Psoas muscle (tissue), 8 donors: ENCODE results near the gene ZNG1A. TPM values are rescaled to one million over a fixed set of nuclear protein-coding genes. Genes with fewer than 3 reads are reported as not detected.
"Not testable (repeated sequence)": the region's sequence is repeated elsewhere in the genome, so short reads cannot be mapped to it uniquely, and the experiment has no call there.

Experiments used
- ATAC-seq, 4 donors: fragments of 200-7000 bp; cut with Tn5 transposase; one replicate each; pipeline ENCODE4 v1.9.1; 2020; ENCODE audit warnings: moderate library complexity in 3 of 4, mild to moderate bottlenecking in 2 of 4
- DNase-seq, 2 donors: peaks; one replicate each; pipeline ENCODE4 v3.0.0-alpha.2; 2020
- H3K27ac ChIP-seq: fragments of 200-600 bp; one replicate; pipeline ENCODE4 v1.8.0; 2022
- H3K27me3 ChIP-seq, 3 donors: fragments of 200-600 bp in 1 of 3; one replicate each; pipeline versions ENCODE4 v1.6.1 to v1.8.0; 2013 to 2022; ENCODE audit warnings: low read length in 2 of 3, mild to moderate bottlenecking in 2 of 3, moderate library complexity in 1 of 3; ENCODE audit not compliant: insufficient read depth in 3 of 3
- H3K36me3 ChIP-seq, 2 donors: fragments of 200-600 bp in 1 of 2; one replicate each; pipeline versions ENCODE4 v1.6.1 to v1.8.0; 2013 to 2022; ENCODE audit warnings: low read depth in 1 of 2, mild to moderate bottlenecking in 1 of 2, moderate library complexity in 1 of 2; ENCODE audit not compliant: insufficient read depth in 1 of 2
- H3K4me1 ChIP-seq: fragments of 200-600 bp; one replicate; pipeline ENCODE4 v1.8.0; 2022
- H3K4me3 ChIP-seq: fragments of 200-600 bp; one replicate; pipeline ENCODE4 v1.8.0; 2022; ENCODE audit warnings: mild to moderate bottlenecking
- H3K9me3 ChIP-seq: fragments of 200-600 bp; one replicate; pipeline ENCODE4 v1.8.0; 2022
- whole genome bisulfite sequencing, 3 donors: extraction: QIAGEN DNeasy Blood & Tissue Kit; methylation state at CpG; one replicate each; pipeline versions ENCODE4 v1.1.6 to v1.1.7; 2013; 5-methylcytosine and 5-hydroxymethylcytosine counted together
- intact Hi-C, 2 donors: fragments of 100-400 bp; cut with DNase I; formaldehyde crosslinking; loops; one replicate each; pipeline versions ENCODE4 v1.11.0 to v1.14.2; 2022
- long read RNA-seq, 2 donors: library from polyadenylated mRNA; unstranded; transcript quantifications; one replicate each; pipeline ENCODE4 v2.0.0, GENCODE V29; 2021
- polyA plus RNA-seq, 3 donors: library from polyadenylated mRNA; stranded (reverse); fragments of 200-250 nt; gene quantifications; one replicate each; pipeline ENCODE4 v1.2.3, GENCODE V29; 2013
- total RNA-seq, 4 donors: library from RNA; stranded (reverse); fragmentation: NEBNext Ultra II Directional in 2 of 4; extraction: Animal tissue kit (Norgen Biotek cat#: 25700) in 2 of 4; gene quantifications; one replicate each; pipeline versions ENCODE4 v1.2.1 to v1.2.4, GENCODE V29; 2021 to 2023
- TF ChIP-seq, protein P1 (sequence below): fragments of 200-600 bp; IDR thresholded peaks from one replicate; pipeline ENCODE4 v1.8.0; 2022; ENCODE audit warnings: antibody characterized with exemption
- donor health status: healthy with polysubstance abuse.
- donor health status: DM: no; HTN: no; CAD: no; lungs with moderate emphysema.
- donor health status: Bipolar disorder and iron deficiency.
- donor health status: healthy.
- donor health status: DM: yes; HTN: yes; CAD: no.
- donor health status: DM: no; HTN: no; CAD: no.
- donor health status: DM: no; HTN: no; CAD: no.
- donor health status: DM: yes; HTN: yes; CAD: no.

The ZNG1A gene
- total RNA-seq (10 to 100 TPM; 12.0 to 27.8 (median 15.0) TPM), polyA plus RNA-seq (10 to 100 TPM; 17.7 to 38.4 (median 32.3) TPM)
- long read RNA-seq, donor 1, transcript CBWD1-202 (15 exons, 1,706 nt): major isoform, 6 of 11 reads
- long read RNA-seq, donor 1, partial matches to known transcripts: 0 of 11 reads
- long read RNA-seq, donor 1, other reads (novel, unspliced or antisense): 2 of 11 reads
- long read RNA-seq, donor 2, transcript CBWD1-201 (16 exons, 1,771 nt): minor isoform, 8 of 72 reads
- long read RNA-seq, donor 2, transcript CBWD1-207 (14 exons, 1,241 nt): minor isoform, 5 of 72 reads
- long read RNA-seq, donor 2, transcript CBWD1-202 (15 exons, 1,706 nt): major isoform, 29 of 72 reads
- long read RNA-seq, donor 2, transcript CBWD1-205 (4 exons, 1,807 nt): minor isoform, 6 of 72 reads
- long read RNA-seq, donor 2, partial matches to known transcripts: 2 of 72 reads
- long read RNA-seq, donor 2, other reads (novel, unspliced or antisense): 20 of 72 reads

GRCh38 chr9:178970-179383 is at the start of gene ZNG1A:
TSS of gene ZNG1A (minus strand) at chr9:179056. CDS start at chr9:178969, 87 bp downstream.
- H3K27me3 ChIP-seq, H3K9me3 ChIP-seq, H3K4me1 ChIP-seq, H3K36me3 ChIP-seq, ATAC-seq, intact Hi-C loops: not testable (repeated sequence)
- Histone ChIP-seq H3K4me3 (peak within 1 kb of the TSS; percentile 55), H3K27ac (peak within 1 kb of the TSS; percentile 61)
- 0 to 1% methylated on average over 5 to 13 of the region's 32 CpGs; no CpG with 5 or more reads in 1 of the 3 donors for WGBS, 3 donors
- DNase-seq: peak; percentile 67 to 81

DNA sequence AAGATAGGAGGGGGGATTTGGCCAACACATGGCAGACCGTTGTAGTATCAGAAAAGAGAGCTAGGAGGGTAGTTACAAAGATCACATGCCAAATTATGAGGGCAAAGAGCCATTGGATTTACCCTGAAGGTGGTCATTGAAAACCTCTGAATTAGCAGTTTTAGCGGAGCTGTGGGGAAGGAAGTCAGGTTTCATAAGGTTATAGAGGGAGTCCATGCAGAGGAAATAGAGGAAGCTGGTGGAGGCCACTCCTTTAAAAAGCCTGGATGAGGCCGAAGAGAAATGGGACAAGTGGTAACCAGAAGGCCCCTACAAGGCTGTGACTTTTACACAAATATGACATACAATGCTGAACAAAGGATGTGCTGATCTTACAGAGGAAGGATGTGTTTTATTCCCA is 49.0 kb upstream of the ZNG1A start:
- intact Hi-C loops: no loop called here
- TF ChIP-seq, protein P1, sequence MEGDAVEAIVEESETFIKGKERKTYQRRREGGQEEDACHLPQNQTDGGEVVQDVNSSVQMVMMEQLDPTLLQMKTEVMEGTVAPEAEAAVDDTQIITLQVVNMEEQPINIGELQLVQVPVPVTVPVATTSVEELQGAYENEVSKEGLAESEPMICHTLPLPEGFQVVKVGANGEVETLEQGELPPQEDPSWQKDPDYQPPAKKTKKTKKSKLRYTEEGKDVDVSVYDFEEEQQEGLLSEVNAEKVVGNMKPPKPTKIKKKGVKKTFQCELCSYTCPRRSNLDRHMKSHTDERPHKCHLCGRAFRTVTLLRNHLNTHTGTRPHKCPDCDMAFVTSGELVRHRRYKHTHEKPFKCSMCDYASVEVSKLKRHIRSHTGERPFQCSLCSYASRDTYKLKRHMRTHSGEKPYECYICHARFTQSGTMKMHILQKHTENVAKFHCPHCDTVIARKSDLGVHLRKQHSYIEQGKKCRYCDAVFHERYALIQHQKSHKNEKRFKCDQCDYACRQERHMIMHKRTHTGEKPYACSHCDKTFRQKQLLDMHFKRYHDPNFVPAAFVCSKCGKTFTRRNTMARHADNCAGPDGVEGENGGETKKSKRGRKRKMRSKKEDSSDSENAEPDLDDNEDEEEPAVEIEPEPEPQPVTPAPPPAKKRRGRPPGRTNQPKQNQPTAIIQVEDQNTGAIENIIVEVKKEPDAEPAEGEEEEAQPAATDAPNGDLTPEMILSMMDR: no peak
- WGBS, 3 donors: 72 to 77% (median 73%) methylated on average over 3 of the region's 3 CpGs
- Histone ChIP-seq H3K4me3 (no peak overlapping the region), H3K27me3 (no peaks in the 10 kb centered on the region), H3K9me3 (peaks cover 3% of the 10 kb centered on the region), H3K27ac (no peak overlapping the region), H3K4me1 (no peaks in the 10 kb centered on the region), H3K36me3 (no peaks in the 10 kb centered on the region)
- ATAC-seq: no peak
- no peak for DNase-seq

GRCh38 chr9:224582-225520 is 46.0 kb upstream of the ZNG1A start:
- Histone ChIP-seq H3K9me3 (peaks cover 3% of the 10 kb centered on the region), H3K36me3 (no peaks in the 10 kb centered on the region), H3K4me3 (no peak overlapping the region), H3K4me1 (no peaks in the 10 kb centered on the region), H3K27ac (no peak overlapping the region), H3K27me3 (no peaks in the 10 kb centered on the region)
- no peak for DNase-seq
- intact Hi-C loops: no loop called here
- no peak for ATAC-seq
- TF ChIP-seq, protein P1: no peak
- 57 to 70% (median 64%) methylated on average over 3 of the region's 3 CpGs for WGBS, 3 donors

DNA sequence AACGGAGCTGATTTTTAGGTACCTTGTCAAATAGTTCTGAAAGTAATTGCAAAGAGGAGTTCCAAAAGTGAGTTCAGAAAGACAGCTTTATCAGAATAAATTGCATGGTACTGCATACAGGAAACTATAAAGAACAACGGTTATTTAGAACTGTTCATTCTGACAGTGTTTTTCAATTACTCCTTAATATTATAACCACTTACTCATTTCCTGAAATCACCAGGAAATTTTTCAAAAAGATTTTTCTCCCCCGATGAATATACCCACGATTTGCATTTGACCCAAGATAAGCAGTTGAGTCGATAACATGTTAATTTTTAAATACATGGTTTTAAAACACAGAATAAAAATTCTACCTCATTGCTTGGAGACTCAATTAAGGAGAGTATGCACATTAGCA is 45.2 kb upstream of the ZNG1A start:
- ATAC-seq: no peak
- no peak for DNase-seq
- Histone ChIP-seq H3K4me3 (no peak overlapping the region), H3K36me3 (no peaks in the 10 kb centered on the region), H3K27ac (no peak overlapping the region), H3K9me3 (peaks cover 3% of the 10 kb centered on the region), H3K27me3 (no peaks in the 10 kb centered on the region), H3K4me1 (no peaks in the 10 kb centered on the region)
- intact Hi-C loops: no loop called here
- TF ChIP-seq, protein P1: no peak
- WGBS, 3 donors: 52 to 68% (median 66%) methylated on average over 5 of the region's 5 CpGs

DNA sequence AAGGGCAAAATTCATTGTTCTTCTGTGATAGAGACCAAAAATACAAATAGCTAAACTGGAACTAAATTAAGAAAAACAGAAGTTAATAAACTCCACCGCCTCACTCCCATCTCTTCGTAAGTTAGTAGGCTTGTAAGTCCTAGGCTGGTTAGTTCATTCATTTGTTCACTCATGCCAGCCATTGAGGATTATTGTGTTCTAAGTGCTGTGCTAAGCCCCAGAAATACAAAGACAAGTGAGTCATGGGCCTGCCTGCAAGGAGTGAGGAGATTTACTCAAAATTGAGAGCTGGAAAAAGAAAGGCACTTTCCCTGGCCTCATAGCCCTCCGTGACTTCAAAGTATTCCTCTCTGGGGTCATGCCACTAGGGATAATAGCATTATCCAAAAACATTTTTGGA is 44.3 kb upstream of the ZNG1A start:
- TF ChIP-seq, protein P1: no peak
- no peak for ATAC-seq
- DNase-seq: no peak
- WGBS, 3 donors: 78 to 85% (median 83%) methylated on average over 3 of the region's 3 CpGs
- intact Hi-C loops: no loop called here
- no peaks in the 10 kb centered on the region for H3K27me3 ChIP-seq
- no peak overlapping the region for H3K4me3 ChIP-seq
- peaks cover under 1% of the 10 kb centered on the region for H3K9me3 ChIP-seq
- no peak overlapping the region for H3K27ac ChIP-seq
- no peaks in the 10 kb centered on the region for H3K36me3 ChIP-seq
- H3K4me1 ChIP-seq: no peaks in the 10 kb centered on the region
